Measurements from ENCODE around the gene GLDC. TPM values are rescaled to one million over a fixed set of nuclear protein-coding genes. Genes with fewer than 3 reads are reported as not detected.
"Not testable (repeated sequence)": the region's sequence is repeated elsewhere in the genome, so short reads cannot be mapped to it uniquely, and the experiment has no call there.

Gene GLDC
- 0.25 to 0.48 TPM (median 0.44 TPM) in 3 replicates for total RNA-seq
- long read RNA-seq = 0 reads

GRCh38 chr9:6645355-6646292 is at the start of gene GLDC:
TSS of gene GLDC (minus strand) at chr9:6645729. CDS start at chr9:6645499, 230 bp downstream.
- DNase-seq (ENCODE audit: low spot score) = no peak

GRCh38 chr9:6692881-6693361 is 47.4 kb upstream of the GLDC start:
- Mint-ChIP-seq H3K36me3 (ENCODE audit: low read depth) (peaks cover 2% of the 10 kb centered on the region), H3K27ac (ENCODE audit: unreplicated experiment) (no peak overlapping the region), H3K9me3 (ENCODE audit: low read depth) (no peaks in the 10 kb centered on the region), H3K4me3 (ENCODE audit: unreplicated experiment) (no peak overlapping the region), H3K27me3 (ENCODE audit: low read depth) (no peaks in the 10 kb centered on the region), H3K4me1 (ENCODE audit: low read depth) (no peaks in the 10 kb centered on the region)
- no peak for DNase-seq (ENCODE audit: low spot score)
- TF ChIP-seq CTCF (IDR thresholded peaks at IDR 0.05) = no peak

More at GRCh38 chr9:6645355-6646292, at the start of gene GLDC:
- H3K4me3 Mint-ChIP-seq (ENCODE audit: unreplicated experiment) = peak within 1 kb of the TSS; percentile 67
- H3K9me3 Mint-ChIP-seq (ENCODE audit: low read depth) = no peaks in the 10 kb centered on the region
- peaks cover 3% of the 10 kb centered on the region for H3K36me3 Mint-ChIP-seq (ENCODE audit: low read depth)
- H3K27ac Mint-ChIP-seq (ENCODE audit: unreplicated experiment) = no peak within 1 kb of the TSS
- peaks cover 16% of the 10 kb centered on the region for H3K4me1 Mint-ChIP-seq (ENCODE audit: low read depth)
- peaks cover 73% of the 10 kb centered on the region for H3K27me3 Mint-ChIP-seq (ENCODE audit: low read depth)
- TF ChIP-seq CTCF (IDR thresholded peaks at IDR 0.05) = no peak

- Mint-ChIP-seq H3K9me3 (ENCODE audit: low read depth) (no peaks in the 10 kb centered on the region), H3K36me3 (ENCODE audit: low read depth) (peaks cover 2% of the 10 kb centered on the region), H3K27ac (ENCODE audit: unreplicated experiment) (no peak overlapping the region), H3K4me3 (ENCODE audit: unreplicated experiment) (no peak overlapping the region), H3K27me3 (ENCODE audit: low read depth) (no peaks in the 10 kb centered on the region), H3K4me1 (ENCODE audit: low read depth) (no peaks in the 10 kb centered on the region)
- TF ChIP-seq CTCF (IDR thresholded peaks at IDR 0.05) = no peak
- no peak for DNase-seq (ENCODE audit: low spot score)
Observed at GRCh38 chr9:6692433-6692832, 46.9 kb upstream of the GLDC start.

GRCh38 chr9:6690675-6691070 is 45.1 kb upstream of the GLDC start:
- H3K4me3 Mint-ChIP-seq (ENCODE audit: unreplicated experiment); H3K4me1 Mint-ChIP-seq (ENCODE audit: low read depth); H3K27me3 Mint-ChIP-seq (ENCODE audit: low read depth); H3K9me3 Mint-ChIP-seq (ENCODE audit: low read depth); DNase-seq (ENCODE audit: low spot score); H3K36me3 Mint-ChIP-seq (ENCODE audit: low read depth); H3K27ac Mint-ChIP-seq (ENCODE audit: unreplicated experiment): not testable (repeated sequence)

GRCh38 chr9:6689893-6690674 is 44.6 kb upstream of the GLDC start:
- no peak overlapping the region for H3K27ac Mint-ChIP-seq (ENCODE audit: unreplicated experiment)
- H3K4me1 Mint-ChIP-seq (ENCODE audit: low read depth) = peaks cover 7% of the 10 kb centered on the region
- H3K9me3 Mint-ChIP-seq (ENCODE audit: low read depth) = no peaks in the 10 kb centered on the region
- H3K27me3 Mint-ChIP-seq (ENCODE audit: low read depth) = no peaks in the 10 kb centered on the region
- peaks cover 2% of the 10 kb centered on the region for H3K36me3 Mint-ChIP-seq (ENCODE audit: low read depth)
- no peak for TF ChIP-seq CTCF (IDR thresholded peaks at IDR 0.05)
- no peak overlapping the region for H3K4me3 Mint-ChIP-seq (ENCODE audit: unreplicated experiment)
- DNase-seq (ENCODE audit: low spot score) = no peak

All from chondrocyte (in vitro differentiated cells).